SIG-M5 treated with dmso at 0.1 percent for 504 hours (cell line): ENCODE measurements around the gene HLF.

Experiments used
- DNase-seq: peaks from one replicate; lab custom pipeline; 2025; ENCODE audit not compliant: unreplicated experiment; lab: John Stamatoyannopoulos, UW

HLF gene

GRCh38 chr17:55264645-55265298 lies at the start of gene HLF:
TSS of gene HLF (plus strand) at chr17:55264960. CDS start at chr17:55265485, 525 bp downstream.
- peak; percentile 10 for DNase-seq

GRCh38 chr17:55215711-55216110 lies 49.0 kb upstream of the HLF start:
- DNase-seq: no peak

- no peak for DNase-seq
Measured at GRCh38 chr17:55216888-55217287, 47.9 kb upstream of the HLF start.

GRCh38 chr17:55219459-55219858 lies 45.3 kb upstream of the HLF start:
- DNase-seq: no peak

- no peak for DNase-seq
Measured at GRCh38 chr17:55219934-55220333, 44.8 kb upstream of the HLF start.

GRCh38 chr17:55223524-55223923 lies 41.2 kb upstream of the HLF start:
- DNase-seq: no peak

- DNase-seq: no peak
Measured at GRCh38 chr17:55224746-55225145, 40.0 kb upstream of the HLF start.

- DNase-seq: no peak
Measured at GRCh38 chr17:55225237-55225636, 39.5 kb upstream of the HLF start.

- DNase-seq: no peak
Measured at GRCh38 chr17:55228683-55229192, 36.0 kb upstream of the HLF start.

- DNase-seq: no peak
Measured at GRCh38 chr17:55229276-55229675, 35.5 kb upstream of the HLF start.

GRCh38 chr17:55230716-55231115 lies 34.0 kb upstream of the HLF start:
- DNase-seq: no peak

GRCh38 chr17:55233840-55234239 lies 30.9 kb upstream of the HLF start:
- no peak for DNase-seq

- no peak for DNase-seq
Measured at GRCh38 chr17:55236316-55236715, 28.4 kb upstream of the HLF start.

- no peak for DNase-seq
Measured at GRCh38 chr17:55237268-55237667, 27.5 kb upstream of the HLF start.

GRCh38 chr17:55237841-55238178 lies 26.9 kb upstream of the HLF start:
- no peak for DNase-seq

GRCh38 chr17:55238179-55238930 lies 26.4 kb upstream of the HLF start:
- peak; percentile 67 for DNase-seq

GRCh38 chr17:55238931-55239297 lies 25.8 kb upstream of the HLF start:
- DNase-seq: no peak

GRCh38 chr17:55241097-55241496 lies 23.7 kb upstream of the HLF start:
- DNase-seq: no peak

- no peak for DNase-seq
Measured at GRCh38 chr17:55242476-55242875, 22.3 kb upstream of the HLF start.

GRCh38 chr17:55245986-55246385 lies 18.8 kb upstream of the HLF start:
- DNase-seq: no peak

GRCh38 chr17:55246583-55246982 lies 18.2 kb upstream of the HLF start:
- no peak for DNase-seq

GRCh38 chr17:55248077-55248476 lies 16.7 kb upstream of the HLF start:
- no peak for DNase-seq

- DNase-seq: no peak
Measured at GRCh38 chr17:55249861-55250260, 14.9 kb upstream of the HLF start.
